ENCODE results near the gene LPCAT3.

GRCh38 chr12:7060353-7060954 lies 42.2 kb upstream of the LPCAT3 start, which contains the start of gene C1S:
- TF ChIP-seq POLR2A (IDR thresholded peaks at IDR 0.05) (no peak), CTCF (IDR thresholded peaks at IDR 0.05) (peak in 5 of 6 experiments; percentile 14 to 61 (median 52))
